GOT3 (cell line): ENCODE data around the gene SPRR5.

Source experiments
- DNase-seq: peaks from one replicate; lab custom pipeline; 2025; ENCODE audit warnings: mixed read lengths; lab: John Stamatoyannopoulos, UW

Gene SPRR5

GRCh38 chr1:152946651-152947256 lies at the start of gene SPRR5:
TSS of gene SPRR5 (plus strand) at chr1:152947206. CDS start at chr1:152948555, 1,349 bp downstream.
- no peak for DNase-seq

GRCh38 chr1:152899027-152899426 lies 48.0 kb upstream of the SPRR5 start:
- no peak for DNase-seq

GRCh38 chr1:152899883-152900282 lies 47.1 kb upstream of the SPRR5 start:
- no peak for DNase-seq

- no peak for DNase-seq
These were observed 45.4 kb upstream of the SPRR5 start for GRCh38 chr1:152901631-152902030.

GRCh38 chr1:152902636-152903035 lies 44.4 kb upstream of the SPRR5 start:
- no peak for DNase-seq

GRCh38 chr1:152904688-152905440 lies 42.1 kb upstream of the SPRR5 start:
- DNase-seq, result no peak

- DNase-seq, result peak; percentile 58
These were observed 40.9 kb upstream of the SPRR5 start for GRCh38 chr1:152906023-152906565.

- no peak for DNase-seq
These were observed 39.1 kb upstream of the SPRR5 start, which contains the start of gene IVL for GRCh38 chr1:152907686-152908601. TSS of gene IVL (plus strand) at chr1:152908546. CDS start at chr1:152909798, 1,252 bp downstream.

GRCh38 chr1:152909206-152909605 lies 37.8 kb upstream of the SPRR5 start:
- no peak for DNase-seq

- DNase-seq, result no peak
These were observed 34.5 kb upstream of the SPRR5 start for GRCh38 chr1:152912471-152912870.

GRCh38 chr1:152912900-152913299 lies 34.1 kb upstream of the SPRR5 start:
- DNase-seq, result no peak

- no peak for DNase-seq
These were observed 29.2 kb upstream of the SPRR5 start for GRCh38 chr1:152917794-152918193.

GRCh38 chr1:152919071-152919470 lies 27.9 kb upstream of the SPRR5 start:
- no peak for DNase-seq

GRCh38 chr1:152924191-152924590 lies 22.8 kb upstream of the SPRR5 start:
- DNase-seq, result no peak

GRCh38 chr1:152926091-152926490 lies 20.9 kb upstream of the SPRR5 start:
- no peak for DNase-seq

- no peak for DNase-seq
These were observed 18.3 kb upstream of the SPRR5 start for GRCh38 chr1:152928671-152929070.

GRCh38 chr1:152932170-152932811 lies 14.7 kb upstream of the SPRR5 start:
- DNase-seq, result no peak

- DNase-seq, result no peak
These were observed 13.8 kb upstream of the SPRR5 start for GRCh38 chr1:152933196-152933595.

GRCh38 chr1:152940614-152941013 lies 6.4 kb upstream of the SPRR5 start:
- DNase-seq, result no peak

- no peak for DNase-seq
These were observed 5.8 kb upstream of the SPRR5 start for GRCh38 chr1:152941037-152941711.

- DNase-seq, result no peak
These were observed 4.8 kb upstream of the SPRR5 start for GRCh38 chr1:152942161-152942560.
